LNCAP (cell line): ENCODE measurements around the gene POU2AF1.

Source experiments
- TF ChIP-seq, protein P1 (sequence below): fragments of 450-650 bp; IDR thresholded peaks from 2 replicates; pipeline ENCODE4 v1.5.1; 2017; ENCODE audit warnings: mild to moderate bottlenecking

POU2AF1 gene

DNA sequence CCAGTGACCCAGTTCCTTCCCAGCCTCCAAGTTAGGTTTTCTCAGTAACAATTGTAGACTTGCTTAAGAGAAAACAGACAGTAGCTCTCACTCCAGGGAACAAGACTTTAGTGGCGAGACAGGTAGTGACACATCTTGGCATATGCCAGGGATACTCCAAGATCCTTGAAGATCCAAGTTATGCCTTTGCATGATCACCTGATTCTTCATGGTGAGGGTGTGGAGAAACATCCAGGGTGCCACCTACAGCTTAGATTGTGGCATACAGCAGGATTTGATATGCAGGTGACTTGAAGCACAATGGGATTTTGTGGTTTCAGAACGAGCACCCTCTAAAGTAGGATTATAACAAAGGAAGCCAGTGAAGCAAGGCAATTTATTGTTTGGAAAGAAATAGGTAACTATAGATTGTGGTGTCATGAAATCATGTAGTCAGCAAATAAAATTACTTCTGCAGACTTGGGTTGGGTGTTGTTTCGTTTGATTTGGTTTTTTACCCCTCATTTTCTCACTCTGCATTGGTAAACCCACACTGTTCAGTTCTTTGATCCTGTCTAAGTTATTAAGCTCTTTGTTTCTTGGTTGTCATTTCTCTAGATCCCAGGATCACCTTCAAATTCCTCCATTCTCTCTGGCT, 71.5 kb downstream of the POU2AF1 start:
- TF ChIP-seq, protein P1, sequence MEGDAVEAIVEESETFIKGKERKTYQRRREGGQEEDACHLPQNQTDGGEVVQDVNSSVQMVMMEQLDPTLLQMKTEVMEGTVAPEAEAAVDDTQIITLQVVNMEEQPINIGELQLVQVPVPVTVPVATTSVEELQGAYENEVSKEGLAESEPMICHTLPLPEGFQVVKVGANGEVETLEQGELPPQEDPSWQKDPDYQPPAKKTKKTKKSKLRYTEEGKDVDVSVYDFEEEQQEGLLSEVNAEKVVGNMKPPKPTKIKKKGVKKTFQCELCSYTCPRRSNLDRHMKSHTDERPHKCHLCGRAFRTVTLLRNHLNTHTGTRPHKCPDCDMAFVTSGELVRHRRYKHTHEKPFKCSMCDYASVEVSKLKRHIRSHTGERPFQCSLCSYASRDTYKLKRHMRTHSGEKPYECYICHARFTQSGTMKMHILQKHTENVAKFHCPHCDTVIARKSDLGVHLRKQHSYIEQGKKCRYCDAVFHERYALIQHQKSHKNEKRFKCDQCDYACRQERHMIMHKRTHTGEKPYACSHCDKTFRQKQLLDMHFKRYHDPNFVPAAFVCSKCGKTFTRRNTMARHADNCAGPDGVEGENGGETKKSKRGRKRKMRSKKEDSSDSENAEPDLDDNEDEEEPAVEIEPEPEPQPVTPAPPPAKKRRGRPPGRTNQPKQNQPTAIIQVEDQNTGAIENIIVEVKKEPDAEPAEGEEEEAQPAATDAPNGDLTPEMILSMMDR, result no peak; the same call in 1 of the 2 replicates

DNA sequence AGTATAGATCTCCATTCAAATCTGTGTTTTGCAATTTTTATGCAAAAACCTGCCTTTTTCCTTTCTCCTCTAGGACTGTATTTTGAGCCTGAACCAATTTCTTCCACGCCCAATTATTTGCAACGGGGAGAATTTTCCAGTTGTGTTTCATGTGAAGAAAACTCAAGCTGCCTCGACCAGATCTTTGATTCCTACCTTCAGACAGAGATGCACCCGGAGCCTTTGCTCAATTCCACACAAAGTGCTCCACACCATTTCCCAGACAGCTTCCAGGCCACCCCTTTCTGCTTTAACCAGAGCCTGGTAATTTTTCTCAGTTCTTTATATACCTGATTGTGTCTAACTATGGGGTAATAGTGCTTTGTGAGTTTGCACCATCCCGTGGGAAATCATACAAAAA, 72.8 kb downstream of the POU2AF1 start:
- TF ChIP-seq, protein P1, result no peak

- TF ChIP-seq, protein P1, result 0 out of 2 replicates have a peak, but pooled peaks have one; percentile 6
Measured at GRCh38 chr11:111305876-111306275, 73.2 kb downstream of the POU2AF1 start.

GRCh38 chr11:111305162-111305802, 73.8 kb downstream of the POU2AF1 start:
- TF ChIP-seq, protein P1, result no peak

DNA sequence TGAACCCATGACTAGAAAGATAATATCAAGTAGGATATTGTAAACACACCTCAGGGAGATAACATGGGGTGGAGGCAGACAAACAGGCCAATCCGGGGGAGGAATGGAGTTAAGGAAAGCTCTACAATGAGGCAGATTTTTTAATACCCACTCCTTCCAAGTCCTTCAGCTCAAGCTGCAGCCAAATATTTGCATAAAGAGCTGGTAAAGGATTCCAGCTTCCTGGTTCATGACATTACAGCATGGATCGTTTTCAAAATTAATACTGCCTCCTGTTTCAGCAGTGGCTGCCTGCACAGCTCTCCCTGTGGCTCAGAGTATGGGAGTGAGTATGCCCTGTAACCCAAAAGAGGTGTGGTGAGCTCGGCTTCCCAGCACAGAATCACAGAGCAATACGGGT, 75.6 kb downstream of the POU2AF1 start:
- TF ChIP-seq, protein P1, result no peak

- TF ChIP-seq, protein P1, result no peak
Measured at GRCh38 chr11:111302298-111302697, 76.8 kb downstream of the POU2AF1 start.
